ENCODE data around the gene CBFA2T3.
"Not testable (repeated sequence)": the region's sequence is repeated elsewhere in the genome, so short reads cannot be mapped to it uniquely, and the experiment has no call there.

Gene CBFA2T3

GRCh38 chr16:89012622-89012995, 35.6 kb upstream of the CBFA2T3 start:
- no peak for DNase-seq (ENCODE audit: low read depth)

- no peak for DNase-seq (ENCODE audit: low read depth)
Observed at GRCh38 chr16:89011909-89012621, 35.1 kb upstream of the CBFA2T3 start.

GRCh38 chr16:89010210-89010925, 33.4 kb upstream of the CBFA2T3 start:
- DNase-seq (ENCODE audit: low read depth), result no peak

GRCh38 chr16:89009343-89010209, 32.6 kb upstream of the CBFA2T3 start:
- DNase-seq (ENCODE audit: low read depth), result no peak

GRCh38 chr16:89008796-89009195, 31.8 kb upstream of the CBFA2T3 start:
- DNase-seq (ENCODE audit: low read depth), result not testable (repeated sequence)

- no peak for DNase-seq (ENCODE audit: low read depth)
Observed at GRCh38 chr16:89007371-89008249, 30.6 kb upstream of the CBFA2T3 start.

GRCh38 chr16:89006036-89006752, 29.2 kb upstream of the CBFA2T3 start:
- no peak for DNase-seq (ENCODE audit: low read depth)

GRCh38 chr16:89005201-89006035, 28.4 kb upstream of the CBFA2T3 start:
- no peak for DNase-seq (ENCODE audit: low read depth)

GRCh38 chr16:89004209-89004831, 27.3 kb upstream of the CBFA2T3 start:
- no peak for DNase-seq (ENCODE audit: low read depth)

- DNase-seq (ENCODE audit: low read depth), result no peak
Observed at GRCh38 chr16:89003831-89004208, 26.8 kb upstream of the CBFA2T3 start.

GRCh38 chr16:89002851-89003830, 26.1 kb upstream of the CBFA2T3 start:
- no peak for DNase-seq (ENCODE audit: low read depth)

GRCh38 chr16:89002081-89002480, 25.1 kb upstream of the CBFA2T3 start:
- not testable (repeated sequence) for DNase-seq (ENCODE audit: low read depth)

- no peak for DNase-seq (ENCODE audit: low read depth)
Observed at GRCh38 chr16:89001117-89002027, 24.4 kb upstream of the CBFA2T3 start.

GRCh38 chr16:89000207-89000959, 23.4 kb upstream of the CBFA2T3 start:
- no peak for DNase-seq (ENCODE audit: low read depth)

GRCh38 chr16:88999457-89000206, 22.6 kb upstream of the CBFA2T3 start:
- no peak for DNase-seq (ENCODE audit: low read depth)
